Stimulated activated CD8-positive, alpha-beta memory T cell treated with anti-CD3 and anti-CD28 coated beads, Interleukin-7, amount 100 ng/mL, for 48 hours (primary cell): Measurements from ENCODE around the gene JADE3.
A peak's percentile ranks its signal among the peaks of the same experiment; 100 is the strongest.
"Not testable (repeated sequence)": the region's sequence is repeated elsewhere in the genome, so short reads cannot be mapped to it uniquely, and the experiment has no call there.

Experiments
- DNase-seq, 2 donors: peaks; one replicate each; pipeline ENCODE4 v3.0.0-alpha.2; 2020; ENCODE audit warnings: low read depth in 1 of 2; ENCODE audit errors: extremely low read depth in 1 of 2

JADE3 gene

GRCh38 chrX:46929439-46930261 lies 17.4 kb downstream of the JADE3 start:
- no peak for DNase-seq

GRCh38 chrX:46935295-46935694 lies 23.1 kb downstream of the JADE3 start:
- DNase-seq = no peak

GRCh38 chrX:46938589-46938988 lies 26.4 kb downstream of the JADE3 start:
- no peak for DNase-seq

- no peak for DNase-seq
Observed at GRCh38 chrX:46941341-46941740, 29.1 kb downstream of the JADE3 start.

- no peak for DNase-seq
Observed at GRCh38 chrX:46953137-46953527, 40.9 kb downstream of the JADE3 start.

- DNase-seq = no peak
Observed at GRCh38 chrX:46953597-46953996, 41.4 kb downstream of the JADE3 start.

GRCh38 chrX:46954716-46955115 lies 42.5 kb downstream of the JADE3 start:
- DNase-seq = no peak

- not testable (repeated sequence) for DNase-seq
Observed at GRCh38 chrX:46956589-46956988, 44.4 kb downstream of the JADE3 start.

GRCh38 chrX:46957297-46957696 lies 45.1 kb downstream of the JADE3 start:
- no peak for DNase-seq

- DNase-seq = no peak
Observed at GRCh38 chrX:46959101-46959500, 46.9 kb downstream of the JADE3 start.

- DNase-seq = no peak
Observed at GRCh38 chrX:46959985-46960700, 47.9 kb downstream of the JADE3 start.

GRCh38 chrX:46961097-46961496 lies 48.9 kb downstream of the JADE3 start:
- DNase-seq = no peak

- no peak for DNase-seq
Observed at GRCh38 chrX:46961574-46962283, 49.5 kb downstream of the JADE3 start.

GRCh38 chrX:46965125-46965758 lies 53.0 kb downstream of the JADE3 start:
- DNase-seq = no peak

- no peak for DNase-seq
Observed at GRCh38 chrX:46967547-46967946, 55.3 kb downstream of the JADE3 start.

GRCh38 chrX:46977046-46977445 lies 64.8 kb downstream of the JADE3 start:
- DNase-seq = not testable (repeated sequence)

- peak; percentile 25 to 60 for DNase-seq
Observed at GRCh38 chrX:46978341-46979291, 66.4 kb downstream of the JADE3 start.

- DNase-seq = no peak
Observed at GRCh38 chrX:46984705-46985104, 72.5 kb downstream of the JADE3 start.

GRCh38 chrX:46989548-46989947 lies 77.3 kb downstream of the JADE3 start:
- no peak for DNase-seq

- no peak for DNase-seq
Observed at GRCh38 chrX:46991664-46992063, 79.4 kb downstream of the JADE3 start.
